T47D (cell line): ENCODE measurements around the gene KIAA0232.
"Not testable (repeated sequence)": the region's sequence is repeated elsewhere in the genome, so short reads cannot be mapped to it uniquely, and the experiment has no call there.

Source experiments
- DNase-seq, 2 experiments: peaks; one replicate each; pipeline versions ENCODE4 v3.0.0 to v3.0.0-alpha.2; 2011 to 2012; ENCODE audit warnings: low read depth in 1 of 2, low spot score in 1 of 2
- JUND ChIP-seq: IDR thresholded peaks from 2 replicates; pipeline ENCODE4 v1.6.1; 2012; ENCODE audit warnings: low read depth
- in situ Hi-C: cut with HindIII; loops from 2 replicates; pipeline ENCODE4 v1.10.0; 2016; ENCODE audit warnings: low sequenced_read_pairs, low pct_unique_long_range_greater_than_20kb

The KIAA0232 gene

DNA sequence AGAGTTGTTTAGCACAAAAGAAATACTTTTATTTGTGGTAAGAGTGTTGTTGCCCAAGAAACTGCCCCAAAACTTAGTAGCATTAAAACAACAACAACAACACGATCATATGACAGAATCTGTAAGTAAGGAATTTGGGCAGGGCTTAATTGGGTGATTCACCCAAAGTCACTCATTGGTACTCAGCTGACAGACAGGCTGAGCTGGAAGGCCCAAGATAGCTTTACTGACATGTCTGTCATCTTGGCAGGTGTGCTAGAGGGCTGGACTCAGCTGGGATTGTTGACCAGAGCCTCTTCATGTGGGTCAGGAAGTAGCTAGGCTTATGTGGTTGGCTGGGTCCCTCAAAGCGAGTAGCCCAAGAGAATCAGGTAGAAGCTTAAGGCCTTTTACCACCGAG is 52.3 kb downstream of the KIAA0232 start:
- no peak for TF ChIP-seq JUND
- DNase-seq, result peak in 1 of 2 experiments; percentile 18
- in situ Hi-C loops, result no loop called here

DNA sequence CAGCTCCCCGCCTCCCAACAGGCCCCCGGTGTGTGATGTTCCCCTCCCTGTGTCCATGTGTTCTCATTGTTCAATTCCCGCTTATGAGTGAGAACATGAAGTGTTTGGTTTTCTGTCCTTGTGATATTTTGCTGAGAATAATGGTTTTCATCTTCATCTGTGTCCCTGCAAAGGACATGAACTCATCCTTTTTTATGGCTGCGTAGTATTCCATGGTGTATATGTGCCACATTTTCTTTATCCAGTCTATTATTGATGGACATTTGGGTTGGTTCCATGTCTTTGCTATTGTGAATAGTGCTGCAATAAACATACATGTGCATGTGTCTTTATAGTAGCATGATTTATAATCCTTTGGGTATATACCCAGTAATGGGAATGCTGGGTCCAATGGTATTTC is 53.1 kb downstream of the KIAA0232 start:
- DNase-seq, in situ Hi-C loops: not testable (repeated sequence)

DNA sequence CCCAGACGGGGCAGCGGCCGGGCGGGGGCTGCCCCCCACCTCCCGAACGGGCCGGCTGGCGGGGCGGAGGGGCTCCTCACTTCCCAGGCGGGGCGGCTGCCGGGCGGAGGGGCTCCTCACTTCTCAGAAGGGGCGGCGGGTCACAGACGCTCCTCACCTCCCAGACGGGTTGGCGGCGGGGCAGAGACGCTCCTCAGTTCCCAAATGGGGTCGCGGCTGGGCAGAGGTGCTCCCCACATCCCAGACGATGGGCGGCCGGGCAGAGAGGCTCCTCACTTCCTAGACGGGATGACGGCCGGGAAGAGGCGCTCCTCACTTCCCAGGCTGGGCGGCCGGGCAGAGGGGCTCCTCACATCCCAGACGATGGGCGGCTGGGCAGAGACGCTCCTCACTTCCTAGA is 54.6 kb downstream of the KIAA0232 start:
- in situ Hi-C loops, DNase-seq: not testable (repeated sequence)

DNA sequence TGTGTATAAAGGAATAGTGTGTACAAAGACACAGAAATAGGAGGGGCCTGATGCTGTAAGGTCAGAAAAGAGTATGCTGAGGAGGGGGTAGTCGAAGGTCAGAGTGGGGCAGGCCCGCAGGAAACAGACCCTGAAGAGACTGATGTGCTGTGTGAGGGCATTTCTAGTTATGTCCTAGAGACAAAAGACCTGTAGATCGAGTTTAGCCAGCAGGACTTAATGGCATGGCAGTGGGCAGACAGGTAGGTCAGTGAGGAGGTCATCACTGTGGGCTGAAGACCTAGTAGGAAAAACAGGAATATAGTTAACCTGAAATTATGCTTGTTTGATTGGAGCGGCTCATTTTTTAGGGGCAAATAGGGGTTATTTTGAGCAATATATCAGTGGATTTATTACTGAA is 57.1 kb downstream of the KIAA0232 start:
- TF ChIP-seq JUND, result no peak
- in situ Hi-C loops, result no loop called here
- peak in 1 of 2 experiments; percentile 28 for DNase-seq

DNA sequence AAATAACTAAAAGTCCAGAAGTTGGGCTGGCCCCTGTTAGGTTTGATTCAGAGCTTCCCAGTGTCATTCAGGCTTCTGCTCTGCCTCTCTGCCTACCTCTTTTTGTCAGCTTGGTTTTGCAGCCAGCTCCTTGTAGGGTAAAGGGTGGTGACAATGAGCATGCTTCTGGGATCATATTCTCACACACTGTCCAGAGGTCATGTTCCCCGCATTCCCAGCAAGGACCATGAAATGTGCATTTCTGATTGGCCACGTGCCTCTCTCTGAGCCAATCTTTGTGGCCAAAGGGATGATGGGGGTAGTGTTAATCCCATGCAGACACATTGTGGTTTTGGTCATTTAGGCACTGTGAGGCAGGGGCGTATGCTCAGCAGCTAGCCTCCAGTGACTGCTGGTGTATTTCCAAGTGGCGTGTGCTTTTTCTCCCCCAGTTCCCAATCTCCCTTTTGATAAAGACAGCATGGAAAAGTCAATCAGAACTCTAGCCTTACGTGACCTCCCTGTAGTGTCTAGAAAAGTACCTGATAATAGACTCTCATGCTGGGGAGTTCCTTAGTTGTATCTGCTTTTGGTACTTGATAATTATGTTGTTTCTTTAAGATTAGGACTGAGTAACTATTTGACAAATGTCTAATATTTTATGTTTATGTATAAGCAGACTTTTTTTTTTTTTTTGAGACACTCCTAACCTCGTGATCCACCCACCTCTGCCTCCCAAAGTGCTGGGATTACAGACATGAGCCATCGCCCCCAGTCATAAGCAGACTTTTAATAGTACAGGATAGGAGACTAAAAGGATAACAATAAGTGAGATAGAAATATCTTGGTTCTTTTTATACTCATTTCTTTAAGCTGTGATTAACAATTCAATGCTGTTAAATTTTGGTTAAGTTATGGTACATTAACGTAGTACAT is 57.8 kb downstream of the KIAA0232 start:
- no peak for TF ChIP-seq JUND
- in situ Hi-C loops, result no loop called here
- DNase-seq, result peak in 1 of 2 experiments; percentile 2

DNA sequence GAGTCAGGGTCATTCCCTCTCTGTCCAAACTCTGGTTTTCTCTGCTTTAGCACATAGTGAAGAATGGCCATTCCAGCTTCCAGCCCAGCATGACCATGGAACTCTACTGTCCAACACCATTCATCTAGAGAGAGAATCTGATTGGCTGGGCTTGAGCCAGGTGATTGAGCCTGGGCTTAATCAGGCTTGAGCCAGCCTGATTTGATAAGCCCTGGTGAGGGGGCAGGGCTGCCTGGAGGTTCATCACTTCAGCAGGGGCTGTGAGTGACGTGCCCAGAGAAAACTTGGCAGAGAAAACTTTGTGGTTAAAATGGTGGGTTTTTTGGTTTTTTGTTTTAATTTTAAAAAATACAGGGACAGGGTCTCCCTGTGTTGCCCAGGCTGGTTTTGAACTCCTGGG is 62.5 kb downstream of the KIAA0232 start:
- TF ChIP-seq JUND, result no peak
- no peak for DNase-seq
- in situ Hi-C loops, result no loop called here

DNA sequence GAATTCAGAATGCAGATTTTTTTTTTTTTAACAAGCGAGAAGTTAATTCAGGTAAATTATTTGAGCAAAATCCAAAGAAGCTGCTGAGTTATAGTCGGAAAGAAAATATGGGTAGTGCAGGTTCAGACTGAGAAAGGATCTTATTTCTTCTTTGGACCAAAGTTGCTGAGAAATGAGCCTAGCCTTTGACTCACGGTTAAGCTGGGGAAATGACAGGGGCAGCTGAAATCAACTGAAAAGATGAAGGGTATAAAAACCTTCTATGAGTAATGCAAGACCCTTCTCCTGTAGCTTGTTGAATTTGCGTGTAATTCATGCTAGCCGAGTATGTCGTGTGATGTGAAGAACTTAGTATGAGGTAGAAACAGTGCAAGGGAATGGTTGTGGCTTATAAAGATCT is 63.0 kb downstream of the KIAA0232 start:
- TF ChIP-seq JUND, result no peak
- in situ Hi-C loops, result no loop called here

DNA sequence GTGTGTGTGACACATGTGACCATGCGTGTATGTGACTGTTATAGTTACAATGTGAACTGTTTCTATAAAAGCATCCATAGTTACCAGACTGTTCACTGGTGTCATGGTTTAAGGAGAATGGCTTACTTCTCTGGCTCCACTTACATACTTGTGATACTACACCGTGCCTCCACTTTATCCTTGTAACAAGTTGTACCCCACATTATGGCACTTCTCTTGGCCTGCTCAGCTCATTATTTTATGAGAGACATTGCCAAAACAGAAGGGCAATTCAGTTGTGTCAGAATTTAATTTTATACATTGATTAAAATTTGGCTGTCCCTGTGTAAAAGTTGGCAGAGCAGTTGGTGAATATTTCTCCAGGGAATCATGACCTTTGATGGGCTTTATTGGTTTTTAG is 64.7 kb downstream of the KIAA0232 start:
- no peak for DNase-seq
- in situ Hi-C loops, result no loop called here
- no peak for TF ChIP-seq JUND

More for the DNA sequence above, 63.0 kb downstream of the KIAA0232 start:
- no peak for DNase-seq

DNA sequence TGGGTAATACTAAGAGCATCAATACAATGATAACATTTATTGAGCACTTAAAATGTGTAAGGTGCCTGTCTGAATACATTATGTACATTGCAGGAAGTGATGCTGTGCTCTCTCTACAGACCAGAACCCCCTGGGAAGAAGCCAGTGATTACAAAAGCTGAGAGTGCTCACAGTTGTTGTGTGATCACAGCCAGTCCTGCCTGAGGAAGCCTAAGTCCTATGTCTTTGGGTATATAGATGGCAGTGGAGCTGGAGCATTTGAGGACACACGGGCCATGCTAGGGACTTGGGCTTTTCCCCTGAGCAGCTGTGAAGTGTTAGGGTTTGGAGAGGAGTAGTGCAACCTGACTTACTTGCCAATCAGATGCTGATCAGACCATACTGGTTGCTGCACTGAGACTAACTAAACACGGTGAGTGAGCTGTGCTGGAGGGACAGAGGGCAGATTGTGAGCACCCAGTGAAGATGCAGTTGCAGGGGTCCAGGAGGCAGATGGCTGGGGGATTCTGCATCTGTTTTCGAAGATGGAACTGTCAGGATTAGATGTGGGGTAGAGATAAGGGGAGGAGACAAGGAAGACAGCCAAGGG is 66.3 kb downstream of the KIAA0232 start:
- no peak for TF ChIP-seq JUND
- no peak for DNase-seq
- in situ Hi-C loops, result no loop called here

DNA sequence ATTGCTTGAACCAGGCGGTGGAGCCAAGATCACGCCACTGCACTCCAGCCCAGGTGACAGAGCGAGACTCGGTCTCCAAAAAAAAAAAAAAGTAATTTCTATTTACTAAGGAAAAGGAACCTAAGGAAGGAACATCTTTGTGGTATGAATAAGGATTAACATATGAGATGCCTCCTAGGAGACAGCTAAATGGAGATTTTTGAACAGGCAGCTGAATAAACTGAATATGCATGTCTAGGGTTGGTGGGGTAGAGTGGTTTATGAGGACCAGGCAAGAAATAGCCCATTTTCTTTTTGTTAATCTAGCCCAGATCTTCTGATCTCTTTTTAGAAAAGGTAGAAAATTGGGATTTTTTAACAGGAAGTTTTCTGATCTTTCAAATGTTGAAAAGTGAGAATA is 67.2 kb downstream of the KIAA0232 start:
- TF ChIP-seq JUND, result no peak
- in situ Hi-C loops, result no loop called here
- DNase-seq, result no peak

DNA sequence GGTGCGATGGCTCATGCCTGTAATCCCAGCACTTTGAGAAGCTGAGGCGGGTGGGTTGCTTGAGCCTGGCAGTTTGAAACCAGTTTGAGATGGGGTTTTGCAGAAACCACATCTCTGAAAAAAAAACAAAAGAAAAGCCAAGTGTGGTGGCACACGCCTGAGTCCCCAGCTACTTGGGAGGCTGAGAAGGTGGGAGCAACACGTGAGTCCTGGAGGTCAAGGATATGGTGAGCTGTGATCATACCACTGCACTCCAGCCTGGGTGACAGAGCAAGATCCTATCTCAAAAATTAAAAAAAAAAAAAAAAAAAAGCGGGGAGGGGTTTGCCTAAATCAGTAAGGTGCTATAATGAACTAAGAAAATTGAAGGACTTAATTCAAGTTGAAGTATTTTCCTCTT is 68.9 kb downstream of the KIAA0232 start:
- TF ChIP-seq JUND, result no peak
- in situ Hi-C loops, result no loop called here
- no peak for DNase-seq

DNA sequence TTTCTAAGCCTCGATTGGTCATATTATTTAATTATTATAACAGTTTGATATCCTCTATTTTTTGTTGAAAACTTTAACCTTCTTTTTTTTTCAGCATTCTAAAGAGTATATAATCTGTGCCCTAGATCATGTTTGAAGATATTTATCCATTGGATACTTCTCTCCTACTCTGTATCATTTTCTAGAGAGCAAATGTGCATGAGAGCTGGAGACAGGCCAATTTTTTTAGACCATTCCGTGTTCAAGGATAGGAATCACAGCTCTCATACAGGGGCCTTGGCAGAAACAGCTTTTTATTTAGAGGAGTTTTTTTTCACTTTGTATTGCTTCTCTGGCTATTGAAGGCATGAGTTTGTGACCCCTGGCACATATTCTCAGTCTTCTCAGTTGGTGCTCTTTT is 69.4 kb downstream of the KIAA0232 start:
- no peak for TF ChIP-seq JUND
- DNase-seq, result no peak
- in situ Hi-C loops, result no loop called here

DNA sequence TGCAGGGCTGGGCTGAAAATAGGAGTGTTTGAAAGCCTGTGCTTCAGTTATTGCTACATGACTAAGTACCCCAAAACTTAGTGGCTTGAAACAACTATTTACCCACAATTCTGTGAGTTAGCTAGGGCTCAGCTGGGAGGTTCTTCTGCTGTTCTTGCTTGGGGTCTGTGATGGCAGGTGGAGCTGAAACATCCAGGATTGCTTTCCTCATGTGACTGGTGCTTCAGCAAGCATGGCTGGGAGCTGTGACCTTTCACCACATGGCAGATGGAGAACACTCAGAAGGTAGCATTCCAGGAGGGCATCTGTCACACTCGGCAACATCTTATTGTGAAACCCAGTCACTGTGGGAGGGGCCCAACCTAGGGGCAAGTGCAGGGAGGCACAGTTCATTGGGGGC is 70.1 kb downstream of the KIAA0232 start:
- DNase-seq, result no peak
- in situ Hi-C loops, result no loop called here
- no peak for TF ChIP-seq JUND

DNA sequence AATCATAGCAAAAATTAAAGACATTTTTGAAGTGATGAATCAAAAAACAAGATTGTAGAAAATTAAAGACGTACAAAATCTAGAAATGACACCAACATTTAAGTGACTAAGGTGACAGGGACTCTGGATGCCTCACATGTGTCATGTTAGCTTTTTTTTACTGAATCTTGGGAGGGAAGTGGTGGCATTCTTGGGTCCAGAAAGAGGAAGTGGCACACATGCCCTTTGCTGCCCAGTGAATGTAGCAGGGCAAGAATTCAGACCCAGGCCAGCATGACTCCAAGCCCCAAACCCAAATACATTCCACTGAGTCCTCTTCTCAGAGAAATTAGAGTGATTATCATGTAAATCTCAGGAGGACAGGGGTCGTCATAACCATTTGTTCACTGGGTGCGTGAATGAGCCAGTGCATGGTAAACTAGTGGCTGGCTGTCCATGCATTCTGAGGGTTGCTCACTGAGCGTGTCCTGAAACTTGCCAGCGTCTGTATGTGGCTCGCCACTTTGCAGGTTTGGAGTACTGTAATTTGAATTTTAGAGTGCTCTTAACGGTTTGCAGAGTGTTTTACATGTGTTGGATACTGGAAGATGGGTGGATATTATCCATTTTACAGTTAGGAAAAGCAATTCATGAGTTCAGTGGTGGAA is 71.7 kb downstream of the KIAA0232 start:
- TF ChIP-seq JUND, result no peak
- no peak for DNase-seq
- in situ Hi-C loops, result no loop called here
